ENCODE results near the gene LRFN4.

LRFN4 gene

DNA sequence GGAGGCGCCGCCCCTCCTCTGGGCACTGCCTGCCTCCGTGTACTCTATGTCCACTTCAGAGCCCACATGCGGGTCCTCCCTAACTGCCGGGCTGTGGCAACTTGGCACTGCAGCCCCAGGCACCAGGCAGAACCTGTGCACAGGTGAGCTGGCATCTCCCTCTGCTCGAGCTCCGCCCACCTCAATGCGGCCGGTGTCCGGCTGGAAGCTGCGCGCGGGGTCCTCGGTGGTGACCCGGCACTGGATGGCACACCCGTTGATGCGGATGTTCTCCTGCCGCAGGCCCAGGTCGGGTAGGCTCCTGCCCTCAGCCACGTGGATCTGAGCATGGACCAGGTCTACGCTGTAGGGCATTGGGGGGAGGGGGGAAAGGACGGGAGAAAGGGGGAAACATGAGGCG, 9.1 kb downstream of the LRFN4 start:
- Mint-ChIP-seq H3K36me3 (ENCODE audit: low read depth) (peaks cover 3% of the 10 kb centered on the region), H3K27me3 (ENCODE audit: low read depth) (no peaks in the 10 kb centered on the region), H3K27ac (peak overlapping the region; percentile 68 to 97 (median 91)), H3K4me3 (peak overlapping the region; percentile 57 to 82 (median 58)), H3K9me3 (no peaks in the 10 kb centered on the region), H3K4me1 (peaks cover 22% of the 10 kb centered on the region)
- TF ChIP-seq, protein P1, sequence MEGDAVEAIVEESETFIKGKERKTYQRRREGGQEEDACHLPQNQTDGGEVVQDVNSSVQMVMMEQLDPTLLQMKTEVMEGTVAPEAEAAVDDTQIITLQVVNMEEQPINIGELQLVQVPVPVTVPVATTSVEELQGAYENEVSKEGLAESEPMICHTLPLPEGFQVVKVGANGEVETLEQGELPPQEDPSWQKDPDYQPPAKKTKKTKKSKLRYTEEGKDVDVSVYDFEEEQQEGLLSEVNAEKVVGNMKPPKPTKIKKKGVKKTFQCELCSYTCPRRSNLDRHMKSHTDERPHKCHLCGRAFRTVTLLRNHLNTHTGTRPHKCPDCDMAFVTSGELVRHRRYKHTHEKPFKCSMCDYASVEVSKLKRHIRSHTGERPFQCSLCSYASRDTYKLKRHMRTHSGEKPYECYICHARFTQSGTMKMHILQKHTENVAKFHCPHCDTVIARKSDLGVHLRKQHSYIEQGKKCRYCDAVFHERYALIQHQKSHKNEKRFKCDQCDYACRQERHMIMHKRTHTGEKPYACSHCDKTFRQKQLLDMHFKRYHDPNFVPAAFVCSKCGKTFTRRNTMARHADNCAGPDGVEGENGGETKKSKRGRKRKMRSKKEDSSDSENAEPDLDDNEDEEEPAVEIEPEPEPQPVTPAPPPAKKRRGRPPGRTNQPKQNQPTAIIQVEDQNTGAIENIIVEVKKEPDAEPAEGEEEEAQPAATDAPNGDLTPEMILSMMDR (IDR thresholded peaks at IDR 0.05; ENCODE audit: unreplicated experiment in 3 of 3), result no peak

DNA sequence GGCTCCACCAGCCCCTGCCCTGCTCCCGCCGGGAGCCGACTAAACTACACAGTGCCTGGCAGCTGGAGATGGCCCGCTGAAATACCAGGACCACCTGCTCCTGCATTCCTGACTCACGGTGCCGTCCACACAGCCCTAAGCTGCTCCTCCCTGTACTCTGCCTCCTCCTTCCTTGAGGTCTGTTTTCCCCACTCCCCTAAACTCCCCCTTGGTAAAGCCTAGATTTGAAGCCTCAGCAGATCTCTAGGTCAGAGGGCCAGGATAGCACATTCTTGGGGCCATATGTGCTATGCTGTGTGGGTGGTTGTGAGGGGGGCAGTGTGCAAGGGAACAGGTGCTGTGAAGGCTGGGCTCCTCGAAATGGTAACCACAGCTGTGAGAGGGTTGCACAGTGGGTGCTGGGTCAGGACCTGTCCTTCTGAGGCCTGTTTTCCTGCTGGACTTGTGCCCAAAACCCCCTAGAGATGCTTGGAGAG, 9.7 kb downstream of the LRFN4 start:
- TF ChIP-seq, protein P1 (IDR thresholded peaks at IDR 0.05; ENCODE audit: unreplicated experiment in 3 of 3), result no peak
- peak overlapping the region; percentile 57 to 82 (median 71) for H3K4me3 Mint-ChIP-seq
- peaks cover 22% of the 10 kb centered on the region for H3K4me1 Mint-ChIP-seq
- peak overlapping the region; percentile 68 to 97 (median 91) for H3K27ac Mint-ChIP-seq
- no peaks in the 10 kb centered on the region for H3K27me3 Mint-ChIP-seq (ENCODE audit: low read depth)
- H3K36me3 Mint-ChIP-seq (ENCODE audit: low read depth), result peaks cover 3% of the 10 kb centered on the region
- no peaks in the 10 kb centered on the region for H3K9me3 Mint-ChIP-seq

DNA sequence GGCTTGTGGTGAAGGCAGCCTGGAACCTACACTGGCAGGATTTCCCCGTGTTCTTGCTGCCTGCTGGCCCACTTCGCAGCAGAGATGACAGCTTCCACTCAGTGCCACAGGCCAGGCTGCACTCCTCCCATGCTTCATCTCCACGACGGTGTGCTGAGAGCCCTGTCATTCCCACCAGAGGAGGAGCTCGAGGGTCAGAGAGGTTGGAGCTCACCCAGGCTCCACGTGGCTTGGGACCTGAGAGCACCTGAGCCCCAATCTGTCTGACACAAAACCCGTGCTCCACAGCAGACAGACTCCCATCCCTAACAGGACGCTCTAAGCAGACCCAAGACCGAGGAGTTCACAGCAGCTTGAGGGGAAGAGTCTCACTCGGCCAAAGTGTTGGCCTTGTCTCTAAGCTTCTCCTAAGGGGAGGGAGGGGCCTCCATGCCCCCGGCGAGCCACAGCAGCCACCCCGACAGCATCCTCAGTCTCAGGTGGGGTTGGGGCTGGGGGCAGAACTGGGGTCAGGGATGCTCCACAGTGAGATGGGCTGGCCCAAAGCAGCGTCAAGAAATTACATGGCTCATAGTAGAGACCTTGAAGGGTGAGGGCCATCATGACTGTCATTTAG, 10.7 kb downstream of the LRFN4 start:
- H3K9me3 Mint-ChIP-seq, result no peaks in the 10 kb centered on the region
- TF ChIP-seq, protein P1 (IDR thresholded peaks at IDR 0.05; ENCODE audit: unreplicated experiment in 3 of 3), result no peak
- no peaks in the 10 kb centered on the region for H3K27me3 Mint-ChIP-seq (ENCODE audit: low read depth)
- peaks cover 3% of the 10 kb centered on the region for H3K36me3 Mint-ChIP-seq (ENCODE audit: low read depth)
- peak overlapping the region in 2 of 3 experiments; percentile 56 to 97 for H3K27ac Mint-ChIP-seq
- peaks cover 22% of the 10 kb centered on the region for H3K4me1 Mint-ChIP-seq
- no peak overlapping the region for H3K4me3 Mint-ChIP-seq

DNA sequence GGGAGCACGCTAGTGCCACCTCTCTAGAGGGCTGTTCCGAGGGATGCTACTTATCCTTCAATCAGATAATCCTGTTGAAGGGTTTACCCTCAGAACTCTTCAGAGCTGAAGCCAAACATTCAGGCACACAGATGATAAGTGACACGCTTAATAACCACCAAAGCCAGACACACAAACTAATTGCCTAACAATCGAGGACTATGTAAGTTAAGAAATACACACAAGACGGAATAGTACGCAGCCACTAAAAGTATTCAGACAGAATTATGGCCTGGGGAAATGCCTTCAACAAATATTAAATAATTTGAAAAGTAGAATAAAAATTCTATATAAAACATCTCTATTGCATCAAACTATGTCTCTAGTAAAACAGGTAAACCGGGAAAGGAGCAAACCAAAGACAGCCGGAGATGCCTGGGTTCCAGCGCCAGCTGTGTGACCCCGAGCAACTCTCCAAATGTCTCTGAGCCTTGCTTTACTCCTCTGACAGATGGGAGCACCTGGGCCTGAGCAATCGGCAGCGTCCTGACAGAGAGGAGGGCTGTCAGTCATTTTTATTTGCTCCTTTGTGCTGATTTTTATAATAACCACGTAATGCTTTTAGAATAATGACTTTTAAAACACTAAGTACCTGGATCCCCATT, 11.3 kb downstream of the LRFN4 start:
- Mint-ChIP-seq H3K4me3 (no peak overlapping the region), H3K9me3 (no peaks in the 10 kb centered on the region), H3K27me3 (ENCODE audit: low read depth) (no peaks in the 10 kb centered on the region)

GRCh38 chr11:66868726-66869566, 12.1 kb downstream of the LRFN4 start:
- Mint-ChIP-seq H3K27ac (peak overlapping the region in 1 of 3 experiments; percentile 78), H3K9me3 (no peaks in the 10 kb centered on the region), H3K4me3 (no peak overlapping the region), H3K27me3 (ENCODE audit: low read depth) (no peaks in the 10 kb centered on the region), H3K4me1 (peaks cover 22% of the 10 kb centered on the region), H3K36me3 (ENCODE audit: low read depth) (peaks cover 3% of the 10 kb centered on the region)
- TF ChIP-seq, protein P1 (IDR thresholded peaks at IDR 0.05; ENCODE audit: unreplicated experiment in 3 of 3), result peak; percentile 41 to 51 (median 46)

More for the DNA sequence above, 11.3 kb downstream of the LRFN4 start:
- TF ChIP-seq, protein P1 (IDR thresholded peaks at IDR 0.05; ENCODE audit: unreplicated experiment in 3 of 3), result no peak
- peak overlapping the region in 1 of 3 experiments; percentile 97 for H3K27ac Mint-ChIP-seq
- peaks cover 3% of the 10 kb centered on the region for H3K36me3 Mint-ChIP-seq (ENCODE audit: low read depth)
- peaks cover 22% of the 10 kb centered on the region for H3K4me1 Mint-ChIP-seq

All from nephron (organoid).